ENCODE measurements around the gene RPL13A.

The RPL13A gene

DNA sequence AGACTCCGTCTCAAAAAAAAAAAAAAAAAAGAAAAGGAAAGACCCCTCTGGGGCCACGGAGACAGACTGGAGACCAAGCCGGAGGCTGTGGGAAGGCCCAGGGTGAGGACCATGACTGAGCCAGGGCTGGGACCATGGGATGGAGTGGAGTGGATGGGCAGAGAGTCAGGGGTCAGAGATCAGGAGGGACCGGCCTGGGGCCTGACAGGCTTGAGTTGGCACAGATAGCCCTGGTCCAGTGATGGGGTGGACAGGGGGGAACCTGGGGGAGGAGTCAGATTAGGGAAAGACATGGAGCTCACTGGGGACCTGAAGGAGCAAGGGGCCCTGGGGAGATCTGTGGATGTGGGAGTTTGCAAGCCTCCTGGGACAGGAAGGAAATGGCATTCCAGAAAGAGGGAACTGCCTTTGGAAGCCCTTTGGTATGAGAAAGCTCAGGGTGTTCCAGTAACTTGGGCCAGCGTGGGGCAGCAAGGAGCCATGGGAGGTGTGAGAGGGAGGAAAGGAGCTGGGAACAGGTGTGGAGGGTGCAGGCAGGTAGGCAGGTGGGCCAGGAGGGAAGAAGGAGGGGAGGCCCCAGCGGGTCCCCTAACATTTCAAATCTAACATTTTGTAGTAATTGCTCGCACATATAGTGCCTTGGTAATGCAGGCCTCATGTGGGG is 6.3 kb upstream of the RPL13A start:
- DNase-seq (ENCODE audit: low read depth in 2 of 2): no peak

DNA sequence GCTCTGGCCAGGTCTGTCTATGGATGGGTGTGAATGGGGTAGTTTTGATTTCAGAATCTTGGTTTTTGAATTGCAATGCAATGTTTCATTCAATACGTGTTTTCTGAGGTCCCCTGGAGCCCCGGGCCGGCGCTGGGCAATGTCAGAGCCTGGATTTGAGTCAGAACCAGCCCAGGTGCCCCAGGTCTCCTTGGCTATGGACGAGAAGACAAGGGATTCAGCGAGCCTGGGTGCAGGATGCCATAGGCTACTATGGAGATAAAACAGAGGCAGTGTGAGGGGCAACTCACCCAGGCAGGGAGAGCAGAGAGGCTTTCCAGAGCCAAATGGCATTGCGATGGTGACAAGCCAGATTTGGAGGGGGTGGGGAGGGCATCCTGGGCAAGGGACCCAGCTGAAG is 1.2 kb upstream of the RPL13A start:
- DNase-seq (ENCODE audit: low read depth in 2 of 2): no peak

DNA sequence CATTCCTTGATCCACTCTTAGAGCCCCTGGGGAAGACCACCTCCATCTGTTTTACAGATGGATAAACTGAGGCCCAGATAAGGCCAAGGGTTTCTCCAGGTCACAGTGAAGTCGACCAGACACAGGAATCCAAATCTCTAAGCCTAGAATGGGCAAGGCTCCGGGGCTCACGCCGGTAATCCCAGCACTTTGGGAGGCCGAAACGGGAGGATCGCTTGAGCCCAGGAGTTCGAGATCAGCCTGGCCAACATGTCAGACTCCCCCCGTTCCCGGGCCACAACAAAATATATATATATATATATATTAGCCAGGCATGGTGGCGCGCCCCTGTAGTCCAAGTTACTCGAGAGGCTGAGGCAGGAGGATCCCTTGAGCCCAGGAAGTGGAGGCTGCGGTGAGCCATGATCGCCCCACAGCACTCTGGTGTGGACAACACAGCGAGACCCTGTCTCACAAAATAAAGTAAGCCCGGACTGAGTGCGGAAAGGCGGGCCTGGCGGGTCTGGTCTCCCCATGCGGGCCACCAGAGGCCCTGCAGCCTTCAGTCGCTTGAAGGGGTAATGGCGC is 615 bp upstream of the RPL13A start:
- no peak for DNase-seq (ENCODE audit: low read depth in 2 of 2)

DNA sequence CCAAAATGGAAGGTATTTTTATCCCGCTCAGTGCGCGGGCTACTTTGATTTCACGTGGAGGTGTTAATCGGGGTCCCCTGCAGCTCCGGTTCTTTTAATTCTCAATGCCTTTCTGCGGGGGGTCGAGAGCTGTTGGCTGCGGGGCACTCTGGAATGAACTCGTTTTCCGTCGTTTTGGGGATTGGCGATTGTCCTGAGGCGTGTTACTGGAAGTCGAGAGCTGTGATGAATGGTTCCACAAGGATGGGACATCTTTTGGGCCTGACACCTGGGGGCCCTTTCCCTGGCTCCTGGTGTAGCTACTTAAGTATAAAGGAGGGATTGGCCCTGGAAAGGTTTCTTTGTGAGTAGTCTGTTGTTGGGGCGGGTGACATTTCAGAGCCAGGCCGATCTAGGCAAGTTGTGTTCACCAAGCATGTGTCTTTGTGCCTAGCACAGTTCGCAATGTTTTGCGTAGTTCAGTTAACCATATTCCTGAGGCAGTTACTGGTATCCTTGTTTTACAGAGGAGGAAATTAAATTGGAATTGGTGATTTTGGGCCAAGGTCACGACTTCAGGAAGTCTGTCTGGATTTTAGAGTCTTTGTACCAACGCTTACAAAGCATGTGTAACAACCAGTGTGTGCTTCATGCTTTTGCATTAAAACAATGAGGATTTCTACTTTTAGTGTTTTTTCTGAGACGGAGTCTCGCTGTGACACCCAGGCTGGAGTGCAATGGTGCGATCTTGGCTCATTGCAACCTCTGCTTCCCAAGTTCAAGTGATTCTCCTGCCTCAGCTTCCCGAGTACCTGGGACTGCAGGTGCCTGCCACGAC is 846 bp downstream of the RPL13A start:
- DNase-seq (ENCODE audit: low read depth in 2 of 2): no peak

DNA sequence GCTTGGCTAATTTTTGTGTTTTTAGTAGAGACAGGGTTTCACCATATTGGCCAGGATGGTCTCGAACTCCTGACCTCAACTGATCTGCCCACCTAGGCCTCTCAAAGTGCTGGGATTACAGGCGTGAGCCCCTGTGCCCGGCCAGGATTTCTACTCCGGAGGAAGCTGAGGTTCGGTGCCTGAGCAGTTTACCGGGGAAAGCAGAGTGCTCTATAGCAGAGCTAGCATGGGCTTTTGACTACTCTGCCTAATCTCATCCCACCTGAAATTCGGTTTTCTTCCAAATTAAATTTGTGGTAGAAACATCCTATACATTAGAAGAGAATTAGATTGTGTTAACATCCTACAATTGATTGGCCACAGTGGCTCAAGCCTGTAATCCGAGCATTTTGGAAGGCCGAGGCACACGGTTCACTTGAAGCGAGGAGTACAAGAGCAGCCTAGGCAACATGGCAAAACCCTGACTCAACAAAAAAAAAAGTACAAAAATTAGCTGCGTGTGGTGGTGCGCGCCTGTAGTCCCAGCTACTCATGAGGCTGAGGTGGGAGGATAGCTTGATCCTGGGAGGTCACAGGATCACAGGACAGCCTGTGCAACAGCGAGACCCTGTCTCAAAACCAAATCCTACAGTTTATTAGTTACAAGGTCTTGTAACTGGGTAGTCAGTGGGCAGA is 1.6 kb downstream of the RPL13A start:
- no peak for DNase-seq (ENCODE audit: low read depth in 2 of 2)

DNA sequence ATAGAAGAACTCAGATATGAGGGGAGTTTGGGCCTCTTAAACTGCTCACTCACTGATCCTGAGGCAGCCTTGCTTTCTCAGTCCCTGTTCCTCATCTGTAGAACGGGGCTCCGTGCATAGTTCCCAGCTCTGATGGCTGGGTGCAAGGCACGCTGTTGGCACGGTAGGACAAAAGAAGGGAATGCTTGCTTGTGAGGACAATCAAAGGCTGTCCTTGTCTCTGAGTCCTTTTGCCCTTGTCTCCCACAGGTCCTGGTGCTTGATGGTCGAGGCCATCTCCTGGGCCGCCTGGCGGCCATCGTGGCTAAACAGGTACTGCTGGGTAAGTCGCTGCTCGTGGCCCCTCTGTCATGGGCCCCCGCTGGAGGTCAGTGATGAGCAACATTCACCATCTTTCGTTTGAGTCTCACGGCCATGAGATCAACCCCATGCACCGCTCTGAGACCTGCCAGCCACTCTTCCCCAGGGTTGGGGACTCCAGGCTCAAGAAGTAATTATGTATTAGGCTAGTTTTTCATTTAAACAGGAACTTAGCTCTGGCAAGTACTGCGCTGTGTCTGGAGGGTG is 2.3 kb downstream of the RPL13A start:
- no peak for DNase-seq (ENCODE audit: low read depth in 2 of 2)

DNA sequence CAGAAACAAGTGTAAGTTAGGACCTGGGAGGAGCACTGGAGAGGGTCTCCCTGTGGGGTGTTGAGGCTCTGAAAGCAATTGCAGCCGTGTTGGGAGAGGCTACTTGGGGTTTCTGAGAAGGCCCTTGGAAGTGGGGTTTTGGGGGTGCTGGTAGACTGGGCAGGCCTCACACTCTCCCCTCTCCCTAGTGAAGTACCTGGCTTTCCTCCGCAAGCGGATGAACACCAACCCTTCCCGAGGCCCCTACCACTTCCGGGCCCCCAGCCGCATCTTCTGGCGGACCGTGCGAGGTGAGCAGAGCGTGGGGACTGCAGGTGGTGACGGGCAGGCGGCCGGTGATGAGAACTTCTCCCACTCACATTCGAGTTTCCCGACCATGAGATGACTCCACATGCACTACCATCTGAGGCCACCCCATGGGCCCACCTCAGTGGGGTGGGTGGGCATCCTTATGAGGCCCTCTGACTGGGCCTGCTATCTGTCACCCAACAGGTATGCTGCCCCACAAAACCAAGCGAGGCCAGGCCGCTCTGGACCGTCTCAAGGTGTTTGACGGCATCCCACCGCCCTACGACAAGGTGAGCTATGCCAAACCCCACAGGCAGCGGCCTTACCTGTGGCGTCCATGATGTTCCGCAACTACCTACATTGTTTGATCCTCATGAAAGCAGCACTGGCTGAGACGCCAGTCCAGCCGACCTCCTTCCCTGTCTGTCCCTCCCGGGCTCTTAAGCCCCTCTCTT is 3.0 kb downstream of the RPL13A start:
- no peak for DNase-seq (ENCODE audit: low read depth in 2 of 2)

DNA sequence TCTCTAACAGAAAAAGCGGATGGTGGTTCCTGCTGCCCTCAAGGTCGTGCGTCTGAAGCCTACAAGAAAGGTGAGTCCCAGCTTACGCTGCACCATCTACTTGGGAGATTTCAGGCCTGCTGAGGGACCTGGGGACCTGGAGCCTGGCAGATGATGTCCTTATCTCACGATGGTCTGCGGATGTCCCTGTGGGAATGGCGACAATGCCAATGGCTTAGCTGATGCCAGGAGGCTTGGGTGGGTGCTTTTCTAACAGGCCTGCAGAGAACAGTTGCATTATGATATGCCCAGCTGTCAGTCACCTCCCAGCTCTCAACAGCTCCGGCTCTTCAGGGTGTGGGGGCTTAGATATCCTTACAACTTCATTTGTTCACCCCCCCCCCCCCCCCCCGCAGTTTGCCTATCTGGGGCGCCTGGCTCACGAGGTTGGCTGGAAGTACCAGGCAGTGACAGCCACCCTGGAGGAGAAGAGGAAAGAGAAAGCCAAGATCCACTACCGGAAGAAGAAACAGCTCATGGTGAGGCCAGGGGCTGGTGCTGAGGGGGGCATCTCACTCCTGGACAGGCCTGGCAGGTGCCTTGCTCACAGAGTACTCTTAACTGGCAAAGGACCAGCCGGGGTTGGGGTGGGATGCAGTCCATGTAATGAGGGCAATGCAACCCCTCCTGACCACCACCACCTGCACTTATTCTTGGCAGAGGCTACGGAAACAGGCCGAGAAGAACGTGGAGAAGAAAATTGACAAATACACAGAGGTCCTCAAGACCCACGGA is 3.8 kb downstream of the RPL13A start:
- DNase-seq (ENCODE audit: low read depth in 2 of 2): no peak

DNA sequence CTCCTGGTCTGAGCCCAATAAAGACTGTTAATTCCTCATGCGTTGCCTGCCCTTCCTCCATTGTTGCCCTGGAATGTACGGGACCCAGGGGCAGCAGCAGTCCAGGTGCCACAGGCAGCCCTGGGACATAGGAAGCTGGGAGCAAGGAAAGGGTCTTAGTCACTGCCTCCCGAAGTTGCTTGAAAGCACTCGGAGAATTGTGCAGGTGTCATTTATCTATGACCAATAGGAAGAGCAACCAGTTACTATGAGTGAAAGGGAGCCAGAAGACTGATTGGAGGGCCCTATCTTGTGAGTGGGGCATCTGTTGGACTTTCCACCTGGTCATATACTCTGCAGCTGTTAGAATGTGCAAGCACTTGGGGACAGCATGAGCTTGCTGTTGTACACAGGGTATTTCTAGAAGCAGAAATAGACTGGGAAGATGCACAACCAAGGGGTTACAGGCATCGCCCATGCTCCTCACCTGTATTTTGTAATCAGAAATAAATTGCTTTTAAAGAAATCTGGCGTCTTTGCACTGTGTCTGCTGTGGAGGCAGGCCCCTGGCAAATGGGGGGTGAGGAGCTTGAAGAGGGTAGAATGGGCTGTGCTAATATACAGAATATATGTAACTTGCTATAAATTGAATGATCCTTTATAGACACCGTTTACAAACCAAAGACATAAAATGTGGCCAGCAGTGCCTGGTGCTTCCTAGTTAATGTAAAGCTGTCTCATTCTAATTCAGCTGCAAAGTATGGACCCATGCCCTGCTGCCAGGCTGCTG is 4.6 kb downstream of the RPL13A start:
- DNase-seq (ENCODE audit: low read depth in 2 of 2): no peak

DNA sequence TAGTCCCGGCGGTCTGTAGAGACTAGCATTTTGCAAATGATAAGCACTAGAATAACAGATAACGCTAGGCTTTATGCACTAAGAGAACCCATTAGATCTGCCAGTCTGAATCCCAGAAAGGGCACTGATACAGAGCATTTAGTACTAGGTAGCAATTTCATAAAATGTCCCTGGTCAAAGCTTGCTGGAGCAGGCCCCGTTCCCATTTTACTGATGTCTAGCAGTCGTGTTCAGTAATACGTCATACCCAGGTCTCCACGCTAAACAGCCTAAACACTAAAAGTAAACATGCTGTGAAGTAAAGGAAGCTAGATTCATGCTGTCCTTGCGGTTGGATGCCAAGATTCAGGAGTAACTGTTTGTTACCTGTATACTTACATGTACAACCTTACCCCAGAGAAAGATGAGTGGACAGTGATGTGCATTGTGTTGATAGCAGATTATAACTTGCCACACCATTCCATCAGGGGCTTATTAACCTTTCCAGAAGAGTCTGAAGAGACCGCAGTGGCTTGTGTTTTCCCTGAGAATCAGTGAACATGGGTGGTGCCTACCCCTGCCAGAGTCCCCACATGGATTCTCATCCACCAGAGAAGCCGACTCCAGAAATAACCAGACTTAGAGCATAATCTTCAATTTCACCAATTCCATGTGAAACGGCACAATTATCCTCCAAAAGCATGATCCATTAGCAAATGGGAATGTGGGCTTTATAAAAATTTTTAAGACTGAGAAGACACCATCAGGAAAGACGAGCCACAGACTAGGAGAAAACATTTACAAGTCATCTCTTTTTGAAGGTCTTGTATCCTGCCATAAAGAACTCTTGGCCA is 5.4 kb downstream of the RPL13A start:
- no peak for DNase-seq (ENCODE audit: low read depth in 2 of 2)

DNA sequence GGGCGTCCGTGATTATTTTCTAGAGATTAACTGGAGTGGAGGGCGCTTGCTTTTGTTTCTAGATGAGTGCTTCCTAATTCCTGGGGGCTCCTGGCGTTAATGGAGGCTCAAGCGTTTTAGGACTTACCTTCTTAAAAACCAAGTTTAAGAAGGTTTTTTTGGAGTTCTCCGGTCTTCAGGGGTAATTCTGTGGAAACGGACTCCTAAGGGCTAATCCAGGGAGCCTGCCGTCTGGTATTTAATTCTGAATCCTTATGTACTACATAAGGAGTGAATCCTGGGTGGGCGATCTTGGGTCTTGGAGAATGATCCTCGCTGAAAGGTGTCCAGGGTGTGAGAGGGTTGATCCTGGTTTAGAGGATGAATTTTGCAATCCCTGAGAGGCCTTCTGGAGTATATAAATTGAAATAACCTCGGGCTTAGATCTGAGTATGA is 9.2 kb downstream of the RPL13A start:
- no peak for DNase-seq (ENCODE audit: low read depth in 2 of 2)

DNA sequence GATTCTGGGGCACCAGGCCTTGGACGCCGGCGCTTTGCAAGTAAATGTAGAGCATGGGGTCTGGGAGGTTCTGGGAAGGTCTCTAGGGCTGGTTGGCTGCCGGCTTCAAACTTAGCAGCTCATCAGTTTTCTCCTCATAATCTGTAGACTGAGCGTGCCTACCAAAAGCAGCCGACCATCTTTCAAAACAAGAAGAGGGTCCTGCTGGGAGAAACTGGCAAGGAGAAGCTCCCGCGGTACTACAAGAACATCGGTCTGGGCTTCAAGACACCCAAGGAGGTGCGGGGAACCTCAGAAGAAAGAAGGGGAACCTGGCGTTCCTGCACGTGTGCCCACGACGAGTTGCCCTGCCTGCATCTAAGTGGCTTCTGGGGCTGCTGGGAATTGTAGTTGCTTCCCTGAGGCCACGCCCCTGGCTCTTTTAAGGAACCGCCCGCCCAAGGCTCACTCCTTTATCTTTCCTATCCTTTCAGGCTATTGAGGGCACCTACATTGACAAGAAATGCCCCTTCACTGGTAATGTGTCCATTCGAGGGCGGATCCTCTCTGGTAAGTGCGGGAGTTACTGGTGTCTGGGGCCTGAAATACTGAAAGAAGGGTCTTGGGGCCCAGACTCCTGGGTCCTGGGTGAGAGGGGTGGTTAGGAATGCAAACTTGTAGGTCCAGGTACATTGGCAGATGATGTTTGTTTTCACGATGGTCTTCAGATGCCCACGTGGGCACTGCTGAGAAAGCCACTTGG is 9.8 kb downstream of the RPL13A start:
- peak in 1 of 2 donors; percentile 58 for DNase-seq (ENCODE audit: low read depth in 2 of 2)

DNA sequence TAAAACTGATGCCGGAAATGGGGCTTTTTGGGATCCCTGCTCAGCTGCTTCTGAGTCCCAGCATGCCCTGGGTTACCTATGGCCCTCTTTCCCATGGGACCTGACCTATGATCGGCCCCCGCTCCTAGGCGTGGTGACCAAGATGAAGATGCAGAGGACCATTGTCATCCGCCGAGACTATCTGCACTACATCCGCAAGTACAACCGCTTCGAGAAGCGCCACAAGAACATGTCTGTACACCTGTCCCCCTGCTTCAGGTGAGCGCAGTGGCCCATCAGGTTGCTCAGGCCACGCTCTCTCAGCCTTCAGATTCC is 10.3 kb downstream of the RPL13A start:
- DNase-seq (ENCODE audit: low read depth in 2 of 2): no peak

DNA sequence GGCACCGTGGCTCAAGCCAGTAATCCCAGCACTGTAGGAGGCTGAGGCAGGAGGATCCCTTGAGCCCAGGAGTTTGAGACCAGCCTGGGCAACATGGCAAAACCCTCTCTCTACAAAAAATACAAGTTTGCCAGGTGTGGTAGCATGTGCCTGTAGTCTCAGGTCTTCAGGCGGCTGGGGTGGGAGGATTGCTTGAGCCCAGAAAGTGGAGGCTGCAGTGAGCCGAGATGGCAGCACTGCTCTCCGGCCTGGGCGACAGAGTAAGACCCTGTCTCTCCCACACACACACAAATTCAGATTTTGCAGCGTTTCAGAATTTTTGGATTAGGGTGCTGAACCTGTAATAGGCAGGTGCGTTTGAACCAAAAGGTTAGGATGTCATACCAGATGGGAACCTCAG is 11.1 kb downstream of the RPL13A start:
- DNase-seq (ENCODE audit: low read depth in 2 of 2): no peak

DNA sequence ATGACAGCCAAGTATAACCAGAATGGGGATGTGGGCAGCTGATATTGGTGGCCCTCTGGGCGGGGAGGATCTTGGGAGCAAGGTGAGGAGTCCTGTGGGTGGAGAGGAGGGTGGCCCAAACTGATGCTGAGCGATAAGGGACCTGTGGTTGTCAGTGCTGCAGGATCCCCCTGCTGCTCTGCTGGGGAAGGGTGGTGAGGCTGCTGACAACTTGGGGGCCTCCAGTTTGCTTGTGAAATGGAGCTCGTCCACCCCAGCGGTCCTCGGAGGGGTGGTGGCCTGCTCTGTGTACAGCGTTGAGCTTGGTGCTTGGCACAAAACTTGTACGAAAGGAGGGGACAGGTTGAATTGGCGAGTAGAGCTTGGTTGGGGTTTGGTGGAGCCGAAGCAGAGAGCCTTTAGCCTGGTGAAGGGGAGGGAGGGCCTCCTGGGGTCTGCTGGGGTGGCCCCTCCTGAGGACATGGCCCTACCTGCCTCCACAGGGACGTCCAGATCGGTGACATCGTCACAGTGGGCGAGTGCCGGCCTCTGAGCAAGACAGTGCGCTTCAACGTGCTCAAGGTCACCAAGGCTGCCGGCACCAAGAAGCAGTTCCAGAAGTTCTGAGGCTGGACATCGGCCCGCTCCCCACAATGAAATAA is 11.7 kb downstream of the RPL13A start:
- DNase-seq (ENCODE audit: low read depth in 2 of 2): no peak

DNA sequence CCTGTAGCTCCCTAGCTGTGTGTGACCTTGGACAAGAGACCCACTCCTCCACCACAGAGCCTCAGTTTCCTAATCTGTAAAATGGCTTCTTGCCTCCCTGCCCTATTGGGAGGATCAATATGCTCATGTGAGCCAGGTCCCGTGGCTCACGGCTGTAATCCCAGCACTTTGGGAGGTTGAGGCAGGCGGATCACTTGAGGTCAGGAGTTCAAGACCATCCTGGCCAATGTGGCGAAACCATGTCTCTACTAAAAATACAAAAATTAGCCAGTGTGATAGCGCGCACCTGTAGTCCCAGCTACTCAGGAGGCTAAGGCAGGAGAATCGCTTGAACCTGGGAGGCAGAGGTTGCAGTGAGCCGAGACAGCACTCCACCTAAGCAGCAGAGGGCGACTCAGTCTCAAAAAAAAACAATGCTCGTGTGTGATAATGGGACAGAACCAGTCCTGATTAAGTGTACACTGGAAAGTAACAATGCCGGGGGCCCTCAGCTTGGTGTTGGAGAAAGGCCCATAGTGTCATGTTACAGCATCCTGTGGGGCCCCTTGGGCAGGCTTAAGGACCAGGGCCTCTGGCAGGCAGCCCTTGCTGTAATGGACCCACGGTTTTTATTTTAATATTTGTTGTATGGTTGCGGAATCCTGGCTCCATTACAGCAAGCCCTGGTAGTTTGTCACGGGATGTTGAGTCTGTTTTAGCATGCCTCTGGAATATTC is 15.6 kb downstream of the RPL13A start:
- no peak for DNase-seq (ENCODE audit: low read depth in 2 of 2)

DNA sequence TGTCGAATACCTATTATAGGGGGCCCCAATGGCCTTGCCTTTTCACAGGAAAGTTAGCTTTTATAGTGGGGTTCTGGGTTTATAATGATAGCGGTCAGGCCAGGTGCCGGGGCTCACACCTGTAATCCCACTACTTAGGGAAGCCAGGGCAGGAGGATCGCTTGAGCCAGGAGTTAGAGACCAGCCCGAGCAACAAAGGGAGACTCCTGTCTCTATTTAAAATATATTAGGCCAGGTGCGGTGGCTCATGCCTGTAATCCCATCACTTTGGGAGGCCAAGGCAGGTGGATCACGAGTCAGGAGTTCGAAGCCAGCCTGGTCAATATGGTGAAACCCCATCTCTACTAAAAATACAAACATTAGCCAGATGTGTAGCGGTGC is 16.2 kb downstream of the RPL13A start:
- no peak for DNase-seq (ENCODE audit: low read depth in 2 of 2)
